Measurements from ENCODE around the gene DCC.

DCC gene

GRCh38 chr18:52426462-52426861 is 86.5 kb downstream of the DCC start:
- no peak for DNase-seq

- DNase-seq: no peak
Observed at GRCh38 chr18:52427521-52428175, 87.7 kb downstream of the DCC start.

GRCh38 chr18:52431683-52432082 is 91.7 kb downstream of the DCC start:
- no peak for DNase-seq

GRCh38 chr18:52433797-52434196 is 93.8 kb downstream of the DCC start:
- no peak for DNase-seq

- DNase-seq: no peak
Observed at GRCh38 chr18:52435301-52435700, 95.3 kb downstream of the DCC start.

GRCh38 chr18:52437161-52437560 is 97.2 kb downstream of the DCC start:
- no peak for DNase-seq

GRCh38 chr18:52439457-52439856 is 99.5 kb downstream of the DCC start:
- DNase-seq: no peak

GRCh38 chr18:52441794-52442193 is 101.8 kb downstream of the DCC start:
- DNase-seq: no peak

GRCh38 chr18:52442686-52443085 is 102.7 kb downstream of the DCC start:
- no peak for DNase-seq

- DNase-seq: no peak
Observed at GRCh38 chr18:52451256-52451655, 111.3 kb downstream of the DCC start.

- no peak for DNase-seq
Observed at GRCh38 chr18:52451851-52452250, 111.9 kb downstream of the DCC start.

- DNase-seq: no peak
Observed at GRCh38 chr18:52452427-52452826, 112.4 kb downstream of the DCC start.

- no peak for DNase-seq
Observed at GRCh38 chr18:52459890-52460289, 119.9 kb downstream of the DCC start.

GRCh38 chr18:52462853-52463252 is 122.9 kb downstream of the DCC start:
- no peak for DNase-seq

- DNase-seq: no peak
Observed at GRCh38 chr18:52465391-52465790, 125.4 kb downstream of the DCC start.

GRCh38 chr18:52468496-52468895 is 128.5 kb downstream of the DCC start:
- no peak for DNase-seq

- DNase-seq: no peak
Observed at GRCh38 chr18:52475325-52475724, 135.3 kb downstream of the DCC start.

GRCh38 chr18:52481116-52481515 is 141.1 kb downstream of the DCC start:
- no peak for DNase-seq

- no peak for DNase-seq
Observed at GRCh38 chr18:52484977-52485376, 145.0 kb downstream of the DCC start.

- no peak for DNase-seq
Observed at GRCh38 chr18:52486052-52486451, 146.1 kb downstream of the DCC start.

- no peak for DNase-seq
Observed at GRCh38 chr18:52489396-52490306, 149.7 kb downstream of the DCC start.

- DNase-seq: no peak
Observed at GRCh38 chr18:52496426-52496825, 156.4 kb downstream of the DCC start.

GRCh38 chr18:52499016-52499415 is 159.0 kb downstream of the DCC start:
- DNase-seq: no peak

- DNase-seq: no peak
Observed at GRCh38 chr18:52499644-52500043, 159.6 kb downstream of the DCC start.

Data from activated T-cell treated with anti-CD3 and anti-CD28 coated beads, Interleukin-2, amount 50 U/mL, for 48 hours (primary cell).